Hindlimb muscle (tissue), 1 donor: ENCODE results near the gene GHR. TPM values are rescaled to one million over a fixed set of nuclear protein-coding genes. Genes with fewer than 3 reads are reported as not detected.
A peak's percentile ranks its signal among the peaks of the same experiment; 100 is the strongest.
"Not testable (repeated sequence)": the region's sequence is repeated elsewhere in the genome, so short reads cannot be mapped to it uniquely, and the experiment has no call there.

Source experiments
- DNase-seq: peaks from one replicate; pipeline ENCODE4 v3.0.0-alpha.2; 2013
- polyA plus RNA-seq: library from polyadenylated mRNA; unstranded; fragments of 120-200 nt; gene quantifications from one replicate; pipeline ENCODE4 v1.2.1, GENCODE V29; 2013; ENCODE audit not compliant: insufficient read length

The GHR gene
- polyA plus RNA-seq, 1 donor, result 24.1 TPM

- DNase-seq, result no peak
Observed at GRCh38 chr5:42569953-42570548, 146.8 kb downstream of the GHR start.

- no peak for DNase-seq
Observed at GRCh38 chr5:42570966-42571960, 148.0 kb downstream of the GHR start.

DNA sequence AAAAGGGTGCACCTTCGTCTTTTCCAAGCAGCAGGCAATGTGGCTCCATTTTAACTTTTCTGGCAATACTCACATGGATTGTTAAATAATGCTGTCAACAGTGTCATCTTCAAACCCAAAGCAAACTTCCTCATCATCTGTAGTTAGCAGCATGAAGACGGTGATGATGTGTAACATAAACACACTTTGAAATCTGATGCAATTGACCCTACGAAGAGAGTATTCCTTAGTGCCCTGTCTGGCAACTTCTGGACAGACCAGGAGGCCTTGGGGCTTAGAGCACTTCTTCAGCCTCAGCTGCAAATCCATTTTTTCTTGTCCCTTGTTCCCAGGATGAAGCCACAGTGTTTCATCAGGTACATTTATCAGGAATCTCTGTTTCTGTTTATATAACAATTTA, 149.1 kb downstream of the GHR start:
- no peak for DNase-seq

DNA sequence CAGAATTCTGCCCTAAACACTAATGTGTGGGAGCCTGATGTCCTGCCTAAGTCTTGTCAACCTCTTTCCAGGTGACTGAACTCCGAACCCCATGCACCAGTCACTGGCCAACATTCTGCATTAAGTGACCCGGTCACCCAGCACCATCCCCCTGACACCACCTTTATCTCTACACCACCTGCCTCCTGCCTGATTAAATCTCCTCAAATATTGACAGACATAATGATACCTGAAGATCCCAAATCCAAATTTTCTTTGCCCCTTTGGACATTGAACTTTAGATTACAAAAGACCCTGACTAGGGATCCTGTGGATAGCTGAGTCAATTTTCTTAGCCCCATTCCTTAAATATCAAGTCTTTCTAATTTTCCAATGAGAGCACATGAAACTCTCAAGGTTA, 150.1 kb downstream of the GHR start:
- DNase-seq, result no peak

DNA sequence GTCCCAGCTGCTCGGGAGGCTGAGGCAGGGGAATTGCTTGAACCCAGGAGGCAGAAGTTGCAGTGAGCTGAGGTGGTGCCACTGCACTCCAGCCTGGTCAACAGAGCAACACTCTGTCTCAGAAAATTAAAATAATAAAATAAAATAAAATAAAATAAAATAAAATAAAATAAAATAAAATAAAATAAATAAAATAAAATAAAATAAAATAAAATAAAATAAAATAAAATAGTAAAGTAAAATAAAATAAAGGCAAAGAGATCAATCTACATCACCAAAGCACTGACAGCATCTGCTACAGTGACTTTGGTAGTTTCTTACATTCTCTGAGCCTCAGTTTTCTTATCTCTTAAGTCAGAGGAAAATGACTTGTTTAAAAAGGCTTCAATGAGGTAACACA, 152.7 kb downstream of the GHR start:
- DNase-seq, result not testable (repeated sequence)

DNA sequence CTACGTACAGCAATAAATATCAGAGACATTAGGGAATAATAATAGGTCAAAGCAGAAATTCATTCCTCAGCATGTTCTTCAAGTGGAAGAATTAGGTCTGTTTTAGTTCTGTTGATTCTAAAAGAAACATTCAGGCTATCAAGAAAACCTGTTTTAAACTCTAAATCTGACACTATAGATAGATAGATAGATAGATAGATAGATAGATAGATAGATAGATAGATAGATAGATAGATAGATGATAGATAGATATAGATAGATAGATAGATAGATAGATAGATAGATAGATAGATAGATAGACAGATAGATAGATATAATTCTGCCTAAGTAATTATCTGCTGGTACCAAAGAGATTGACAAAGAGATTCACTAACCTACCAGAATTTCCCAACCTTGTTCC, 155.7 kb downstream of the GHR start:
- not testable (repeated sequence) for DNase-seq

DNA sequence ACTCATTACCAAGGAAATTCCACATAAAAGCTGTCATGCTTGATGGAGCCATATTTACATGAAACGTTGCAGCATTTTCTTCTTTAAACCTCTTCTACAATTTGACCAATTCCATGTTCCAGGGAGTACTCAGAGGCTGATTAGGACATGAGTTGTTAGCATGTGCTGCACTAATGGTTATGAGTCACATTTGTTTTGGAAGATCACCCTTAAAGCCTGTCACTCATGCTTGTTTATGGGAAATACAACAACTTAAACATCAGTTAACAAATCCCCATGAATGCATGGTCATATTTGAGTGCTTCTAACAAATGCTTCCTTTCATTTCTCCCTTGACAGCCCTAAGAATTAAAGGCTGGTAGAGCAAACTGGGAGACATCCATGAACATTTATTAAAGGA, 156.1 kb downstream of the GHR start:
- DNase-seq, result no peak

DNA sequence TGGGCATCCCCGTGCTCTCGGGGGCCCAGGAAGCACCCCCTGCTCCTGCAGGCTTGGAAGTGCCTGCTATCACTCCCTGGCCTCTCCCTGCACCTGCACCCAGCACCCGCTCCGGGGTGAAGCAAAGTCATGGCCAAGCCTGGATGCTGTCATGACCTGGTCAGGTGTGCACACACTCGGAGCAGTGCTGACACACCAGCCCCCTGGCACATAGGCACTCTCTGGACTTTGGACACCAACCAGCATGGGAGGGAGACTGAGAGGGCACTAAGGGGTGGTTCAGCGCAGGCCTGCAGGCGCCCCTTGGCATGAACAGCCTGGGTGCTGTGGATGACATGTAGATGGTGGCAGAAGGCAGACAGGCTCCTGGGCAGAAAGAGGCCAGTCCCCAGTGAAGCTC, 158.6 kb downstream of the GHR start:
- DNase-seq, result no peak

GRCh38 chr5:42582723-42583122, 159.5 kb downstream of the GHR start:
- no peak for DNase-seq

DNA sequence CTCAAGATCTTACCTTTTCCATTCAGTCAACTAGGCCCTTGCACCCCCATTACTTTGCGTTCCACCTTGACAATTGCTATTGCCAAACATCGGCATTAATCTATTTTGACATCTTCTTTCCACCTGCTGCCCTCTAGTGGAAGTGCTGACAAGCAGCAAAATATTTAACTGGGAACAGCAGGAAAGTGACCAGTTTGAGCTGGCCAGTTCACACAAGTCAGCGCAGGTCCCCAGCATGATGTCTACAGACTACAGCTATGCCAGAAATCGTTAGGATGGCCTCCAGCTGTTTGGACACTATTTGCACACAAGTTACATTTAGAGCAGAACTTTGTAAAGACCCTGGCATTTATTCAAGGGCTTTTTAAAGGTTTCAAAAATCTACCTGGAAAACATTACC, 160.1 kb downstream of the GHR start:
- peak; percentile 54 for DNase-seq

GRCh38 chr5:42586625-42587024, 163.4 kb downstream of the GHR start:
- no peak for DNase-seq

DNA sequence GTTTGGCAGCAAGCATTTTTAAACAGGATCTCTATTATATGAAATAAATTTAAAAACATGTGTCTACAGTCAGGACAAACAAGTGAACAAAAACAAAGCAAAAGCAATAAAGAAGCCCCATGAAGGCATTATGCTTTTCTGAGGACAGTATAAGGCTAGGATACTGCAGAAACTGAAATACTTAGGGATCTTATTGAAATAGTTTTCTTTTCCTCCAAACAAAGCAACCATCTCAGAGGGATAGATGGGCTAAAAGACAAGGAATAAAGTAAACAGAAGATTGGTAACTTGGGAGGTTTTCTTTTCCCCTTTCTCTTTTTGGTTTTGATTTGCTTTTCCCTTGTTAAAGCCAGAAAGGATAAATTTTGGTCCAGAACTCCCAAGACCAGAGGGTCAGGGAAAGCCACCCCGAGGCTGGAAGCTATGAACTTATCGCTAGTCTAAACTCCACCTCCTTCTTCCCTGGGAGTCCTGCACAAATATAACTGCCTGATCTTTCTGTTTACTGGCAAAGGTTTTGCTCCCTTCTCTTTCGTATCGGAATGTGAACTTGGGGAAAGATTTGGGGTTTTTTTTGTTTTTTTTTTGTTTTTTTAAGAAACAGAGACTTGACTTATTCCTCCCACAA, 164.0 kb downstream of the GHR start:
- DNase-seq, result no peak

- no peak for DNase-seq
Observed at GRCh38 chr5:42590566-42590965, 167.3 kb downstream of the GHR start.

DNA sequence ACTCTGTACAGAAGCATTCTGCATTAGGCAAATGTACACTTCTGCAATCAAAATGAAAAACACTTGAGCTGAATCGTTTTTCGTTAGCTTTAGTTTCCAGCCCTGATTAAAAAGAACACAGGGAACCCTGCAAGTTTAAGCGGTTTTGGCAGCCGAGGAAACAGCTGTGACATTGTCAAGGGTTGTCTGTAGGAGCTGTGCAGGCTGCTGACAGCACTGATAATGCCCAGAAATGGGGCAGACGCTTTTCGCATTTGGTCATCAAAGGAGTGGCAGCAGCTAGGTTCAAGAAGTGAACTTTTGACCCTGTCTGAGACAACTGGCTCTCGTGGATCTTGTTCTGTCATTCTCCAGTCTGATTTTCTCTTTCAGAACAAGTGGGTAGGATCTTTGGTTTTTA, 167.8 kb downstream of the GHR start:
- peak; percentile 47 for DNase-seq

GRCh38 chr5:42592401-42593140, 169.3 kb downstream of the GHR start:
- DNase-seq, result no peak

GRCh38 chr5:42593591-42593990, 170.4 kb downstream of the GHR start:
- no peak for DNase-seq

- DNase-seq, result no peak
Observed at GRCh38 chr5:42595597-42595996, 172.4 kb downstream of the GHR start.

DNA sequence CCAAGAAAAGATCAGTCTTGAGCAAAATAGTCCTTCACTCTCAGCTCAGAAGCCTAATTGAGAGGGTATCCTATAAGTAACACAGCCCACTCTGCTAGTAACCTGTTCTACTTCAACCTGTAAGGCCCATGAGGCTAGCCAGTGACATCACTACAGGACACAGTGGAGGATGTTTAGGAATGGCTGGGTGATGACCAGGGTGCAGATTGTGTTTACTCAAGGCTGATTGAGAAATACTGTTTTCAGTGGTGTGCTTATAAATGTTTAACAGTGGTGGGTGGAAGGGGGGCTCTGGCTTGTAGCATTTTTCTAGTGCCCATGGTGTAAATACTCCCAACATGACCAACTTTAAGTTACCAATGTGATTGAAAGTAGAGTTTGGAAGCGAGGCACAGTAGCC, 173.6 kb downstream of the GHR start:
- DNase-seq, result no peak

- DNase-seq, result no peak
Observed at GRCh38 chr5:42597318-42597937, 174.2 kb downstream of the GHR start.

DNA sequence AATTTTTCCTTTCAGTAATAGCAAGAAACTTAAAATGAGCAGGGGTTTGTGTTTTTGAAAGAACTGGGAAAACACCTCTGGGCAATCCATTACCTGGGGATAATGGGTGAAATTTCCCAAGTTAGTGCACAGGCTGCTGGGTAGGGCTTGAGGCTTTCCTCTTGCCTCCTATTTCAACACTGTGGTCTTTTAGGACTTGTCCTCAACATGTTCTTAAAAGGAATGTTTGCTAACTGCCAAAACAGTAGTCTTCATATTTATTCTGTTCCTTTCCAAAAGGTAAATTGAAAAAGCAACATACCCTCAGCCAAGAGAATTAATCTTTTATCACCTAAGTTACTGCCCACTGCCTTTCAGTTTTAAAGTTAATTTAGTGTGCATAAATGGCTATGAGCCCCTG, 175.1 kb downstream of the GHR start:
- DNase-seq, result no peak

GRCh38 chr5:42599106-42599505, 175.9 kb downstream of the GHR start:
- DNase-seq, result no peak

DNA sequence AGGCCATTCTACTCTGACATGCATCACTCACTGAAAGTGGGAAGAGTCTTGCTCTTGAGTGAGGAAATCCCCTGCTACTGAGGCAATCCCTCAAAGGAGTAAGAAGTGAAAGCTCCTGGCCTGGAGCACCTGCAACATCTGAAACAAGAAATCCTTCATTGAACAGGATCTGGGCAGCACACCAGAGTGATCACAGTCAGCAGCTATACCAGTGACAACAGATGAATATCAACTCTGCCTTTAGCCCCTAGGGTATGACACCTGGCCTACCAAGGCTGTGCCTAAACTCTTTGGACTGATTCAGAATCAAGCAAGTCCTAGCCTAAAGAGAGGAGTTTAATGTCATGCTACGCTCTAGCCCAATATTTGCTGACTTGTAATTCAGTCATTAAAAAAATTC, 177.2 kb downstream of the GHR start:
- DNase-seq, result no peak
